WTC11 (cell line): ENCODE data around the gene TDRD9. TPM values are rescaled to one million over a fixed set of nuclear protein-coding genes. Genes with fewer than 3 reads are reported as not detected.
A peak's percentile ranks its signal among the peaks of the same experiment; 100 is the strongest.

ENCODE experiments used
- ATAC-seq: fragments of 200-7000 bp; cut with Tn5 transposase; 2 replicates; pipeline ENCODE4 v1.10.0; 2021; ENCODE audit warnings: mild to moderate bottlenecking, moderate library complexity
- CTCF ChIA-PET: fragments of 300-600 bp; sonication (Branson Sonifier 250); formaldehyde crosslinking; loops from one replicate; lab custom pipeline; 2021; ENCODE audit warnings: antibody characterized with exemption; lab: Charles Lee
- POLR2A ChIA-PET: fragments of 350-600 bp; sonication (Branson Sonifier 250); formaldehyde crosslinking; loops from one replicate; lab custom pipeline; 2021; ENCODE audit warnings: antibody characterized with exemption; lab: Charles Lee
- DNase-seq: peaks from one replicate; pipeline ENCODE4 v3.0.0; 2021; ENCODE audit warnings: low spot score
- H3K27ac Mint-ChIP-seq: 2 replicates; pipeline ENCODE4 v1.8.0; 2021; ENCODE audit warnings: mixed read lengths
- H3K27me3 Mint-ChIP-seq: 2 replicates; pipeline ENCODE4 v1.8.0; 2021; ENCODE audit warnings: low read depth, mild to moderate bottlenecking, moderate library complexity, mixed read lengths
- H3K36me3 Mint-ChIP-seq: 2 replicates; pipeline ENCODE4 v1.8.0; 2021; ENCODE audit warnings: mixed read lengths
- H3K4me1 Mint-ChIP-seq: 2 replicates; pipeline ENCODE4 v1.8.0; 2022; ENCODE audit warnings: mixed read lengths
- H3K4me3 Mint-ChIP-seq: 2 replicates; pipeline ENCODE4 v1.8.0; 2021; ENCODE audit warnings: mild to moderate bottlenecking, moderate library complexity, mixed read lengths
- H3K9me3 Mint-ChIP-seq: 2 replicates; pipeline ENCODE4 v1.8.0; 2021; ENCODE audit warnings: mixed read lengths
- AFF4 ChIP-seq: sonication (generic); formaldehyde crosslinking; IDR thresholded peaks from 2 replicates; pipeline ENCODE4 v1.8.1; 2023; ENCODE audit warnings: mild to moderate bottlenecking, missing genetic modification reagents, borderline replicate concordance
- ARID4B ChIP-seq: sonication (generic); formaldehyde crosslinking; IDR thresholded peaks from 2 replicates; pipeline ENCODE4 v1.8.0; 2023; ENCODE audit warnings: missing genetic modification reagents, mild to moderate bottlenecking, borderline replicate concordance
- ATF1 ChIP-seq: sonication (generic); formaldehyde crosslinking; IDR thresholded peaks from 2 replicates; pipeline ENCODE4 v1.8.1; 2023; ENCODE audit warnings: mild to moderate bottlenecking, moderate library complexity, missing genetic modification reagents
- EMX1 ChIP-seq: fragments of 250-450 bp; sonication (Bioruptor Pico); IDR thresholded peaks from 2 replicates; pipeline ENCODE4 v1.8.0; 2021; ENCODE audit warnings: mild to moderate bottlenecking
- IRF1 ChIP-seq: sonication (generic); formaldehyde crosslinking; IDR thresholded peaks from 2 replicates; pipeline ENCODE4 v1.8.0; 2023; ENCODE audit warnings: missing genetic modification reagents
- NR1H2 ChIP-seq: sonication (generic); formaldehyde crosslinking; IDR thresholded peaks from 2 replicates; pipeline ENCODE4 v1.9.0; 2021; ENCODE audit warnings: mild to moderate bottlenecking, moderate library complexity, missing genetic modification reagents
- RELA ChIP-seq: sonication (generic); formaldehyde crosslinking; IDR thresholded peaks from 2 replicates; pipeline ENCODE4 v1.8.1; 2022; ENCODE audit warnings: missing genetic modification reagents, mild to moderate bottlenecking, borderline replicate concordance
- STAT6 ChIP-seq: sonication (generic); formaldehyde crosslinking; conservative IDR thresholded peaks from 2 replicates; pipeline ENCODE4 v1.8.1; 2023; ENCODE audit warnings: mild to moderate bottlenecking, low read depth, missing genetic modification reagents, moderate library complexity
- ZNF232 ChIP-seq: sonication (generic); formaldehyde crosslinking; IDR thresholded peaks from 2 replicates; pipeline ENCODE4 v1.8.0; 2022; ENCODE audit warnings: mild to moderate bottlenecking, missing genetic modification reagents
- ZNF263 ChIP-seq: sonication (generic); formaldehyde crosslinking; IDR thresholded peaks from 2 replicates; pipeline ENCODE4 v1.8.1; 2022; ENCODE audit warnings: low read depth, mild to moderate bottlenecking, moderate library complexity, missing genetic modification reagents
- ZNF281 ChIP-seq: sonication (generic); formaldehyde crosslinking; IDR thresholded peaks from 2 replicates; pipeline ENCODE4 v1.8.0; 2023; ENCODE audit warnings: mild to moderate bottlenecking, missing genetic modification reagents
- total RNA-seq: library from RNA; stranded (reverse); gene quantifications from 3 replicates; pipeline ENCODE4 v1.2.3, GENCODE V29; 2021

Gene TDRD9
- total RNA-seq, 1 experiment from 2014 or later: 0.17 TPM

GRCh38 chr14:103909531-103910261, 18.6 kb upstream of the TDRD9 start:
- H3K36me3 Mint-ChIP-seq: peaks cover 19% of the 10 kb centered on the region
- H3K27ac Mint-ChIP-seq: peak overlapping the region; percentile 5
- CTCF ChIA-PET: interaction anchor here (0.6 to 2.5 kb wide), 37 partner anchors 9 to 391 kb away, joined by 3 to 71 read pairs (median 4); partner anchors contain the start of gene ASPG
- peak overlapping the region; percentile 53 for H3K4me3 Mint-ChIP-seq
- no peaks in the 10 kb centered on the region for H3K9me3 Mint-ChIP-seq
- no peak for DNase-seq
- TF ChIP-seq ARID4B (CRISPR knock-in tag): no peak
- TF ChIP-seq NR1H2 (CRISPR knock-in tag): no peak
- TF ChIP-seq ZNF232 (CRISPR knock-in tag): no peak
- TF ChIP-seq EMX1 (CRISPR knock-in tag): no peak
- TF ChIP-seq IRF1 (CRISPR knock-in tag): no peak
- TF ChIP-seq RELA (CRISPR knock-in tag): no peak
- TF ChIP-seq ATF1 (CRISPR knock-in tag): no peak
- no peak for TF ChIP-seq STAT6 (CRISPR knock-in tag)
- no peak for TF ChIP-seq ZNF281 (CRISPR knock-in tag)
- no peak for TF ChIP-seq AFF4 (CRISPR knock-in tag)
- no peak for TF ChIP-seq ZNF263 (CRISPR knock-in tag)
- TF ChIP-seq, all 79 proteins: peak for 0
- POLR2A ChIA-PET: interaction anchor here (0.6 kb wide), 1 partner anchor 104 kb away, joined by 3 read pairs; no protein-coding TSS in a partner anchor
- H3K27me3 Mint-ChIP-seq: no peaks in the 10 kb centered on the region
- H3K4me1 Mint-ChIP-seq: peaks cover 14% of the 10 kb centered on the region
- ATAC-seq: no peak
